Uterus (tissue), 4 donors: ENCODE measurements around the gene GNB1. TPM values are rescaled to one million over a fixed set of nuclear protein-coding genes. Genes with fewer than 3 reads are reported as not detected.

Experiments used
- DNase-seq, 2 donors: peaks; one replicate each; pipeline ENCODE4 v3.0.0-alpha.2; 2019 to 2020
- H3K27ac ChIP-seq, 2 donors: fragments of 200-600 bp; sonication (generic); 1 replicate in 1 of 2; 2 replicates in 1 of 2; pipeline ENCODE4 v1.5.1; 2016 to 2018
- H3K27me3 ChIP-seq, 2 donors: fragments of 200-600 bp; sonication (generic); one replicate each; pipeline ENCODE4 v1.5.1; 2018 to 2019; ENCODE audit warnings: control low read depth in 1 of 2
- H3K36me3 ChIP-seq, 2 donors: fragments of 200-600 bp; sonication (generic); one replicate each; pipeline ENCODE4 v1.5.1; 2019; ENCODE audit warnings: control low read depth in 1 of 2
- H3K4me1 ChIP-seq, 2 donors: fragments of 200-600 bp; sonication (generic); one replicate each; pipeline ENCODE4 v1.5.1; 2018 to 2019; ENCODE audit warnings: control low read depth in 1 of 2
- H3K4me3 ChIP-seq, 2 donors: fragments of 200-600 bp; sonication (generic); 1 replicate in 1 of 2; 2 replicates in 1 of 2; pipeline ENCODE4 v1.5.1; 2018 to 2019; ENCODE audit warnings: mild to moderate bottlenecking in 1 of 2
- H3K9me3 ChIP-seq, 2 donors: fragments of 200-600 bp; sonication (generic); one replicate each; pipeline ENCODE4 v1.5.1; 2019; ENCODE audit warnings: control low read depth in 1 of 2
- POLR2A ChIP-seq, 2 donors: fragments of 450-650 bp; IDR thresholded peaks; one replicate each; pipeline ENCODE4 v1.6.1; 2016; ENCODE audit warnings: antibody characterized with exemption in 2 of 2, mild to moderate bottlenecking in 1 of 2, moderate library complexity in 1 of 2
- intact Hi-C: fragments of 100-400 bp; cut with DNase I; formaldehyde crosslinking; loops from one replicate; pipeline ENCODE4 v1.15.1; 2023; ENCODE audit warnings: low total_unique reads
- total RNA-seq, 4 donors: library from RNA; depleted of rRNA in 3 of 4; stranded (reverse); fragments of >200 nt in 3 of 4; gene quantifications; one replicate each; pipeline versions ENCODE4 v1.1.0 to v1.2.4, GENCODE V29; 2014 to 2023
- TF ChIP-seq, protein P1 (sequence below), 4 experiments: fragments of 200-600 bp in 2 of 4; fragments of 450-650 bp in 2 of 4; sonication (generic) in 2 of 4; IDR thresholded peaks; one replicate each; pipeline ENCODE4 v1.5.1; 2016 to 2019; ENCODE audit warnings: antibody characterized with exemption in 4 of 4, mild to moderate bottlenecking in 2 of 4, moderate library complexity in 1 of 4
- donor health status: DM: yes; HTN: yes; CAD: no.

The GNB1 gene
- total RNA-seq, 4 donors from 2014 or later: 50.2 to 320 (median 104) TPM

DNA sequence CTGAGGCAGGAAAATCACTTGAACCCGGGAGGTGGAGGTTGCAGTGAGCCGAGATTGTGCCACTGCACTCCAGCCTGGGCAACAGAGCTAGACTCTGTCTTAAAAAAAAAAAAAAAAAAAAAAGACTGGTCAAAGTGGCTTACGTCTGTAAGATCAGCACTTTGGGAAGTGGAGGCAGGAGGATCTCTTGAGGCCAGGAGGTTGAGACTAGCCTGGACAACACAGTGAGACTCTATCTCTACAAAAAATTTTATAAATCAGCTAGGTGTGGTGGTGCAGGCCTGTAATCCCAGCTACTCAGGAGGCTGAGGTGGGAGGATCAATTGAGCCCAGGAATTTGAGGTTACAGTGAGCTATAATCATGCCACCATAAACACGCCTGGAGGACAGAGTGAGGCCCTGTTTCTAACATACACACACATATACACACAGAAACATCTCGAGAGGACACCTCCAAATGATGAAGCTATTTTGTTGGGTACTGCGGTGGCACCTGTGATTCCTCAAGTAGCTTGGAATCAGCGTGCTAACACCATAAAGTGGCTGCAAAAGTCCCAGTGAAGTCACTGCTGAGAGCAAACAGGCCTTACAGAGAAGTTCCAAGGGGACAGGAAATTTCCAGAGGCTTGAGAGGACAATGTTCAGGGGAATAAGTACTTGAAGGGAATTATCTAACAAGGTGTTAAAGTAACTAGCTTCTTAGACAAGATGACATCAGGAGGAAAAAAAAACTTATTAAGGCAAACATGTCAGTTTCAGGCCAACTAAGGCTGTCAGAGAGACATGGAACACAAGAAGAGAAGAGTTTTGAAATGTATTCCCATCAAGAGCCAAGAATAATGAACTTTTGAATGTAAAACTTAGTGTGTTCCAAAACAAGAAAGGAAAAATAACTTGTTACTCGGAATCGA lies 114.0 kb downstream of the GNB1 start:
- H3K27me3 ChIP-seq: no peaks in the 10 kb centered on the region
- intact Hi-C loops: no loop called here
- H3K9me3 ChIP-seq: no peaks in the 10 kb centered on the region
- peaks cover 0 to 19% of the 10 kb centered on the region in 2 donors for H3K4me1 ChIP-seq
- H3K36me3 ChIP-seq: no peaks in the 10 kb centered on the region
- peak overlapping the region; percentile 78 to 95 for H3K4me3 ChIP-seq
- no peak for TF ChIP-seq POLR2A (IDR thresholded peaks at IDR 0.05)
- TF ChIP-seq, protein P1, sequence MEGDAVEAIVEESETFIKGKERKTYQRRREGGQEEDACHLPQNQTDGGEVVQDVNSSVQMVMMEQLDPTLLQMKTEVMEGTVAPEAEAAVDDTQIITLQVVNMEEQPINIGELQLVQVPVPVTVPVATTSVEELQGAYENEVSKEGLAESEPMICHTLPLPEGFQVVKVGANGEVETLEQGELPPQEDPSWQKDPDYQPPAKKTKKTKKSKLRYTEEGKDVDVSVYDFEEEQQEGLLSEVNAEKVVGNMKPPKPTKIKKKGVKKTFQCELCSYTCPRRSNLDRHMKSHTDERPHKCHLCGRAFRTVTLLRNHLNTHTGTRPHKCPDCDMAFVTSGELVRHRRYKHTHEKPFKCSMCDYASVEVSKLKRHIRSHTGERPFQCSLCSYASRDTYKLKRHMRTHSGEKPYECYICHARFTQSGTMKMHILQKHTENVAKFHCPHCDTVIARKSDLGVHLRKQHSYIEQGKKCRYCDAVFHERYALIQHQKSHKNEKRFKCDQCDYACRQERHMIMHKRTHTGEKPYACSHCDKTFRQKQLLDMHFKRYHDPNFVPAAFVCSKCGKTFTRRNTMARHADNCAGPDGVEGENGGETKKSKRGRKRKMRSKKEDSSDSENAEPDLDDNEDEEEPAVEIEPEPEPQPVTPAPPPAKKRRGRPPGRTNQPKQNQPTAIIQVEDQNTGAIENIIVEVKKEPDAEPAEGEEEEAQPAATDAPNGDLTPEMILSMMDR (IDR thresholded peaks at IDR 0.05): no peak
- peak overlapping the region; percentile 90 to 95 for H3K27ac ChIP-seq
- DNase-seq: no peak

DNA sequence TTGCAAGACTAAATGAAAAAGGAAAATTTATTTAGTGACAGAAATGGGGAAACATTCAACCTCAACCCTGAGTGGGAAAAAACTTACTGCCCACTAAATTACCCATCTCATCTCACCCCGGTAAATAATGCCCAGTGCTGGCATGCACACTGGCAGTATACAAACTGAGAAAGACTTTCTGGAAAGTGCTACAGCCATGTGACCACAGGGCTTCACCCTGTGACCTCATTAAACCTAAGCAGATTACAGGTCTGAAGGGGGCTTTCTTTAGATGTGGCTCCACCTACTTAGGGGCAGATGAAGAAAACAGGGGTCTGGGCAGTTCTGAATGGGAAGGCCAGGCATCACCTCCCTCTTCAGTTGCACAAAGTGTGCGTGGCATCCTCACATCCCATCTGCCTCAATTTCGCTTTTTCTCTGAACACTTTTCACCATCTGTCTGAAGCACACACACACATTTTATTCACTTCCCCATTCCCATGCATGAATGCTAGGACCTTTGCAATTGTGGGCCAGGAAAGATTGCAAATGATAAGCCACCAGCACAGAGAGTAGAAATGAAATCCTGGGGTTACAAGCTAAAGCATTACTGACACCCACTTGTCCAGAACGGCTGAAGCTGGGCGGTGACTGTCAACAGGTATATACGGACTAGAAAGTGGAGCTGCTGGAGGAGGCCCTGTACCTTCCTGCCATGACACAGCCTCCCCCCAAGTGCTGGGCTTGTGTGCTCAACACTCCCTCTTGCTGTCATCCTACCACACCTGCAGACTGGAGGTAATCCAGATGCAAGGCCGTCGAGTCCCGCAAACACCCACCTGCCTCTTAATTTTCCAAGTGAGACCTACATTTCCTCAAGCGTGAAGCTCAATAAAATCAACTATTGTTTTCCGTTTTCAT lies 115.3 kb downstream of the GNB1 start:
- H3K4me1 ChIP-seq: peaks cover 0 to 12% of the 10 kb centered on the region in 2 donors
- DNase-seq: no peak
- intact Hi-C loops: no loop called here
- H3K4me3 ChIP-seq: no peak overlapping the region
- H3K27ac ChIP-seq: peak overlapping the region in 1 of 2 donors; percentile 95
- TF ChIP-seq, protein P1 (IDR thresholded peaks at IDR 0.05): no peak
- TF ChIP-seq POLR2A (IDR thresholded peaks at IDR 0.05): no peak
- no peaks in the 10 kb centered on the region for H3K27me3 ChIP-seq
- no peaks in the 10 kb centered on the region for H3K9me3 ChIP-seq
- no peaks in the 10 kb centered on the region for H3K36me3 ChIP-seq

DNA sequence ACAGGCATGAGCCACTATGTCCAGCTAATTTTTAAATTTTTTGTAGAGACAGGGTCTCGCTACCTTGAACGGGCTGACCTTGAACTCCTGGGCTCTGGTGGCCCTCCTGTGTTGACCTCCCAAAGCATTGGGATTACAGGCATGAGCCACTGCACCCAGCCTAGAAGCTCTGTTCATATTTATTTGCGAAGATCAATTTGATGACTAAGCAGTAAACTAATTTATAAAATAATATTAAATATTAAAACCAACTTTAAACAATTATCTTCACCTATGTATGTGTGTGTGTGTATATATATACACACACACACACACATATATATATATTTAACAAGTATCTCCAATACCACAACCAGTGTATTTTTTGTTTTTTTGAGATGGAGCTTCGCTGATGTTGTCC lies 117.0 kb downstream of the GNB1 start:
- Histone ChIP-seq H3K4me3 (no peak overlapping the region), H3K4me1 (peaks cover 0 to 10% of the 10 kb centered on the region in 2 donors), H3K9me3 (no peaks in the 10 kb centered on the region), H3K36me3 (no peaks in the 10 kb centered on the region), H3K27me3 (no peaks in the 10 kb centered on the region), H3K27ac (no peak overlapping the region)
- DNase-seq: no peak
- intact Hi-C loops: no loop called here
- TF ChIP-seq, protein P1 (IDR thresholded peaks at IDR 0.05): no peak
- no peak for TF ChIP-seq POLR2A (IDR thresholded peaks at IDR 0.05)

DNA sequence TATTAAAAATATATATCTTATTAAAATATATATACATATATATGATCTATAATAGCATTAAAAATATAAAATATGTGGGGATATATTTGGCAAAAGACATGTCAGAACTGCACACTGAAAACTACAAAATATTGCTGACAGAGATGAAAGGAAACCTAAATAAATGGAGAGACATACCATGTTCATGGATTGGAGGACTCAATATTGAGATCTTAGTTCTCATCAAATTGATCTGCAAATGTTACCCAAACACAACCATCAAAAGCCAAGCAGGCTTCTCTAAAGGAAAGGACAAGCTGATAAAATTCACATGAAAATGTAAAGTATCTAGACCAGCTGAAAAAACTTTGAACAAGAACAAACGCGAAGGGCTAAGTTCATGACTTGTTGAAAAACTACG lies 119.8 kb downstream of the GNB1 start:
- Histone ChIP-seq H3K36me3 (no peaks in the 10 kb centered on the region), H3K27me3 (no peaks in the 10 kb centered on the region), H3K4me1 (peaks cover 0 to 8% of the 10 kb centered on the region in 2 donors), H3K4me3 (no peak overlapping the region), H3K27ac (no peak overlapping the region), H3K9me3 (no peaks in the 10 kb centered on the region)
- TF ChIP-seq, protein P1 (IDR thresholded peaks at IDR 0.05): no peak
- no peak for TF ChIP-seq POLR2A (IDR thresholded peaks at IDR 0.05)
- DNase-seq: no peak
- intact Hi-C loops: no loop called here
